ENCODE data around the gene NPPB. TPM values are rescaled to one million over a fixed set of nuclear protein-coding genes. Genes with fewer than 3 reads are reported as not detected.

The NPPB gene
- total and polyA plus RNA-seq, 9 of the 15 experiments (the other 6 are each of a cell fraction or from before 2014, with no cell fraction given): not detected

- TF ChIP-seq EP300 (IDR thresholded peaks at IDR 0.05; ENCODE audit: low read length): no peak
- TF ChIP-seq HOMEZ (CRISPR knock-in tag; IDR thresholded peaks at IDR 0.05): no peak
- TF ChIP-seq PTRF (tag; IDR thresholded peaks at IDR 0.05): no peak
- peak; percentile 67; the same call in 1 of the 2 replicates for TF ChIP-seq REST (IDR thresholded peaks at IDR 0.05; ENCODE audit: borderline replicate concordance)
- TF ChIP-seq REST (CRISPR knock-in tag; IDR thresholded peaks at IDR 0.05; ENCODE audit: low read depth): no peak
- TF ChIP-seq MBD2 (IDR thresholded peaks at IDR 0.05; ENCODE audit: borderline replicate concordance, low read depth): no peak
- TF ChIP-seq NCOA4 (IDR thresholded peaks at IDR 0.05; ENCODE audit: partially characterized antibody): no peak
- TF ChIP-seq RBM14 (IDR thresholded peaks at IDR 0.05; ENCODE audit: borderline replicate concordance, insufficient read depth, low read depth, low read length): no peak
- TF ChIP-seq ETV6 (IDR thresholded peaks at IDR 0.05; ENCODE audit: borderline replicate concordance in 1 of 2, low read depth in 2 of 2, low read length in 1 of 2): no peak
- TF ChIP-seq ETV6 (CRISPR knock-in tag; IDR thresholded peaks at IDR 0.05; ENCODE audit: borderline replicate concordance): no peak
- TF ChIP-seq ZNF584 (CRISPR knock-in tag; IDR thresholded peaks at IDR 0.05; ENCODE audit: low read depth): no peak
- no peak for TF ChIP-seq ZZZ3 (IDR thresholded peaks at IDR 0.05)
- TF ChIP-seq STAG1 (CRISPR knock-in tag; IDR thresholded peaks at IDR 0.05; ENCODE audit: borderline replicate concordance): no peak
- TF ChIP-seq TAF9B (IDR thresholded peaks at IDR 0.05; ENCODE audit: partially characterized antibody): no peak
- TF ChIP-seq MECOM (CRISPR knock-in tag; IDR thresholded peaks at IDR 0.05): no peak
- TF ChIP-seq TARDBP (IDR thresholded peaks at IDR 0.05): no peak
- TF ChIP-seq ARHGAP35 (IDR thresholded peaks at IDR 0.05; ENCODE audit: partially characterized antibody): no peak
- no peak for TF ChIP-seq ZNF778 (CRISPR knock-in tag; IDR thresholded peaks at IDR 0.05)
Observed at GRCh38 chr1:11907275-11908094, 48.7 kb upstream of the NPPB start (continued).

Data from K562 (cell line).